ENCODE data around the gene MPZL1.

DNA sequence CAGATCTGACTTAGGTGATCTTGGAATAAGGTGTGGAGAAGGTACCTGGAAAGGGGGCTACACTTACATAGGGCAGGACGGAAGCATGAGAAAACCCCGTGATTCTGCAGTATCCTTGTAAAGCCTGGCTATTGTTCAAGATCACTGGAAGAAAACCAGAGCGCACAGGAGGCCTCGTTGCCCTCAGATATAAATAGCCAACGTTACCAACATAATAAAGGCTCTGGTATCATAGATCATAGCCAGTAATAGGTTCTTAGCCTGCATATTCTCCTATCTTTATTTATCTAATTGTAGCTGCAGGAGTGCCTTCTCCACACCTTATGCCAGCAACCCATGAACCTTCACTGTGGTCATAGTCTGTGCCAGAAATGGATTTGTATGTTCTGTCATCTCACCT is 35.9 kb upstream of the MPZL1 start:
- TF ChIP-seq POLR2A (IDR thresholded peaks at IDR 0.05) (no peak), POLR2AphosphoS5 (IDR thresholded peaks at IDR 0.05) (no peak), EP300 (IDR thresholded peaks at IDR 0.05) (no peak)
- TF ChIP-seq, protein P1, sequence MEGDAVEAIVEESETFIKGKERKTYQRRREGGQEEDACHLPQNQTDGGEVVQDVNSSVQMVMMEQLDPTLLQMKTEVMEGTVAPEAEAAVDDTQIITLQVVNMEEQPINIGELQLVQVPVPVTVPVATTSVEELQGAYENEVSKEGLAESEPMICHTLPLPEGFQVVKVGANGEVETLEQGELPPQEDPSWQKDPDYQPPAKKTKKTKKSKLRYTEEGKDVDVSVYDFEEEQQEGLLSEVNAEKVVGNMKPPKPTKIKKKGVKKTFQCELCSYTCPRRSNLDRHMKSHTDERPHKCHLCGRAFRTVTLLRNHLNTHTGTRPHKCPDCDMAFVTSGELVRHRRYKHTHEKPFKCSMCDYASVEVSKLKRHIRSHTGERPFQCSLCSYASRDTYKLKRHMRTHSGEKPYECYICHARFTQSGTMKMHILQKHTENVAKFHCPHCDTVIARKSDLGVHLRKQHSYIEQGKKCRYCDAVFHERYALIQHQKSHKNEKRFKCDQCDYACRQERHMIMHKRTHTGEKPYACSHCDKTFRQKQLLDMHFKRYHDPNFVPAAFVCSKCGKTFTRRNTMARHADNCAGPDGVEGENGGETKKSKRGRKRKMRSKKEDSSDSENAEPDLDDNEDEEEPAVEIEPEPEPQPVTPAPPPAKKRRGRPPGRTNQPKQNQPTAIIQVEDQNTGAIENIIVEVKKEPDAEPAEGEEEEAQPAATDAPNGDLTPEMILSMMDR (IDR thresholded peaks at IDR 0.05): no peak
